Measurements from ENCODE around the gene IGFBP2. TPM values are rescaled to one million over a fixed set of nuclear protein-coding genes. Genes with fewer than 3 reads are reported as not detected.

The IGFBP2 gene
- polyA plus RNA-seq, 5 donors, result 89.9 to 136 (median 120) TPM

GRCh38 chr2:216700088-216700567, 66.9 kb downstream of the IGFBP2 start:
- DNase-seq, result no peak

GRCh38 chr2:216700781-216701180, 67.6 kb downstream of the IGFBP2 start:
- DNase-seq, result no peak

DNA sequence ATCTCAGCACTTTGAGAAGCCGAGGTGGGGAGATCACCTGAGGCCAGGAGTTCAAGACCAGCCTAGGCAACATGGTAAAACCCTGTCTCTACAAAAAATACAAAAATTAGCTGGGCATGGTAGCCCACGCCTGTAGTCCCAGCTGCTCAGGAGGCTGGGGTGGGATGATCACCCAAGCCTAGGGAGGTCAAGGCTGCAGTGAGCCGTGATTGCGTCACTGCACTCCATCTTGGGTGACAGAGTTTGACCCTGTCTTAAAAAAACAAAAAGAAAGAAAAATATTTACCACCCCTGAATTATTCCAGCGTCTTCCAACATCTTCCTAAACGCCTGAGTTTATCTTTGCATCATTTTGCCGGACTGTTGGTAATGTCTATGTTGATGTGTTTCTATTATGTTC, 68.3 kb downstream of the IGFBP2 start:
- DNase-seq, result no peak

GRCh38 chr2:216702756-216703155, 69.5 kb downstream of the IGFBP2 start:
- no peak for DNase-seq

DNA sequence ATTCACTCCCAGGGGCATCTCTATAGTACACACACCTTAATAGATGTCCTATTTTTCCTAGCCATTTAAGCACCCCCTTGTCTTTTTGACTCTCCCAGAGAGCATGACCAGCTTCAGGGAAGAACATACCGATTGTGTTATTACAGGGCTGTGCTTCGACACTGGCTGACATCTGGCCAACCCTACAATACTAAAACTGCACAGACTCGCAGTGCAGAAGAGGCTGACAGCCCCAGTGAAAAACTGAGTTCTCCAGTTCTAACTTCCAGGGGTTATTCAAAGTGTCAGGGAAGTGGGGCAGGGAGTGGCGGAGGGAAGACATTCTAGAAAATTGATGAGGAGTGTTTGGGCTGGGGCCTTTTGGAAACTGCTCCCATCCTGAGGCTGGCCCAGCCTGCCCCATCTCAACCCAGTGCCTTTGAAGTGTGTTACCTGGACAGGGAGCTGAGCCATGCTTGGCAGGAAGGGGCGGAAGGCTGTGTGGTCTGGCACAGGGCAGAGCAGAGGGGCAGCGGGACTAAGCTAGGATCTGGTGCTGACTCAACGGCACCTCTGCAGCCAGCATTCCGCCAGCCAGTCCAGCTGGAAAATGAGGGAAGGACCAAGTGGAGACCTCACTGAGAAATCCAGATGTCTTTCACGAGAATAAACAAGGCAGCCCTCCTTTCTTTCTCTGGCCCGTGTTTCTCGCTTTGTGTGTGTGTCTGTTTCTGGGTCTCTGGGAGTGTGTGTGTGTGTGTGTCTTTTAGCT, 77.5 kb downstream of the IGFBP2 start:
- no peak for DNase-seq

GRCh38 chr2:216711348-216711747, 78.1 kb downstream of the IGFBP2 start:
- DNase-seq, result no peak

DNA sequence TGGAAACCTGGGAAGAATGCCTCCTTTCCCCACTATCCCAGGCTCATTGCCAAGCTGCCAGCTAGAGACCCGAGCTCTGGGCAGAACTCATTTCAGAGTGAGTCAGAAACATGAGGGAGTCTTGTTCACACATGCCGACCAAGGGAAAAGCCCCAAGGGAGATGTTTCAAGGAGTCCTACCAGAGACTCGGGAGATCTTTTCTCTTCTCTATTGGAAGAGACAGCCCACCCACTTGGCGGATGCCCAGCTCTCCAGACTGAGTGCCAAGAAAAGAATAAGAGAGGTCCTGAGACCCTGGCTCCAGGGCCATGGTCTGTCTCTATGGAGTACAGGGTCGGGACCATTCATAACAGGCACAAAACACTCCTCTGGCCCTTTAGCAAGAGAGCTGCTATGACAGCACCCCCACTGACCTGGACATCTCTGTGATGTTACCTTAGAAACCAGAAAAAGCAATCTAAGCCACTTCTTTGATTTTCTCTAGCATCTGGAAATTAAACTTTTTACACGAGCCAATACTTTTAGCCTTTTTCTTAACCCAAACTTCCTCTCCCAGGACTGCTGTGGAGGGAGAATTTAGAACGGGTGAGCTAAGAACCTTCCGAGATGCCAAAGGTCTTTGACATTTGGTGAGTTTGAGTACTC, 80.6 kb downstream of the IGFBP2 start:
- no peak for DNase-seq

Other genes starting within 250 kb of the IGFBP2 start
- gene SMARCAL1, start 220.9 kb upstream of the IGFBP2 start, polyA plus RNA-seq (ENCODE audit: insufficient read depth in 1 of 5, insufficient read length in 5 of 5, low replicate concordance in 1 of 5), result 10 to 100 TPM; 29.2 to 32.7 (median 31.1) TPM
- 1,000 to 10,000 TPM; 2,481 to 3,642 (median 2,862) TPM for gene RPL37A, start 134.6 kb upstream of the IGFBP2 start, polyA plus RNA-seq (ENCODE audit: insufficient read depth in 1 of 5, insufficient read length in 5 of 5, low replicate concordance in 1 of 5)
- 100 to 1,000 TPM in 4 of 5 donors, 10 to 100 TPM in 1; 68.1 to 207 (median 102) TPM for gene IGFBP5, start 62.1 kb downstream of the IGFBP2 start, polyA plus RNA-seq (ENCODE audit: insufficient read depth in 1 of 5, insufficient read length in 5 of 5, low replicate concordance in 1 of 5)
- gene TNP1, start 226.6 kb downstream of the IGFBP2 start, polyA plus RNA-seq (ENCODE audit: insufficient read depth in 1 of 5, insufficient read length in 5 of 5, low replicate concordance in 1 of 5), result not detected

All from right lung (tissue), 5 donors.